ENCODE measurements around the gene LEPROT. TPM values are rescaled to one million over a fixed set of nuclear protein-coding genes. Genes with fewer than 3 reads are reported as not detected.

LEPROT gene
- total RNA-seq, 2 experiments from 2014 or later: 11.3 to 12.6 TPM

DNA sequence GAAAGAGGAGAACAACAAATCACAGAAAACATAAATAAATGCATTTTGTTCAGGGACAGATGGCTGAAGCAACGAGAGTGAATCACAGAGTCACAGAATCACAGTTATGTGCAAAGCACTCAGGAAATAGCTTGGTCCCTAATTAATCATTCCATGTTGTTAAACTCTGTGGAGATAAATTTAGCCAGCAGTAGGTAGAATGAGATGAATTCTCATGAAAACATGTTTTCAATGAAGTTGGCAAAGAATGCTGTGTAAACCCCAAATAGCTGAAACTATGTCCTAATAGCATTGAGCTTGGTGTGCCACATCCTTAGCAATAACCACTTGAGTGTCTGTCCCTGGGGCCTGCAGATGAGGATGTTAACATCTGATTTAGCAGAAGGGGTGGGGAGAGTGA, 20.4 kb downstream of the LEPROT start:
- ChIA-PET POLR2A (no interaction called here), CTCF (interaction anchor here (0.6 to 1.3 kb wide), 3 partner anchors 12 to 187 kb away, joined by 3 to 4 read pairs (median 3); no protein-coding TSS in a partner anchor)
- no peak for DNase-seq
- Mint-ChIP-seq H3K4me3 (no peak overlapping the region), H3K4me1 (ENCODE audit: low read depth) (no peaks in the 10 kb centered on the region), H3K9me3 (no peaks in the 10 kb centered on the region), H3K27ac (no peak overlapping the region), H3K27me3 (no peaks in the 10 kb centered on the region), H3K36me3 (ENCODE audit: low read depth) (peaks cover 3% of the 10 kb centered on the region)
- ATAC-seq: no peak
- TF ChIP-seq, protein P1, sequence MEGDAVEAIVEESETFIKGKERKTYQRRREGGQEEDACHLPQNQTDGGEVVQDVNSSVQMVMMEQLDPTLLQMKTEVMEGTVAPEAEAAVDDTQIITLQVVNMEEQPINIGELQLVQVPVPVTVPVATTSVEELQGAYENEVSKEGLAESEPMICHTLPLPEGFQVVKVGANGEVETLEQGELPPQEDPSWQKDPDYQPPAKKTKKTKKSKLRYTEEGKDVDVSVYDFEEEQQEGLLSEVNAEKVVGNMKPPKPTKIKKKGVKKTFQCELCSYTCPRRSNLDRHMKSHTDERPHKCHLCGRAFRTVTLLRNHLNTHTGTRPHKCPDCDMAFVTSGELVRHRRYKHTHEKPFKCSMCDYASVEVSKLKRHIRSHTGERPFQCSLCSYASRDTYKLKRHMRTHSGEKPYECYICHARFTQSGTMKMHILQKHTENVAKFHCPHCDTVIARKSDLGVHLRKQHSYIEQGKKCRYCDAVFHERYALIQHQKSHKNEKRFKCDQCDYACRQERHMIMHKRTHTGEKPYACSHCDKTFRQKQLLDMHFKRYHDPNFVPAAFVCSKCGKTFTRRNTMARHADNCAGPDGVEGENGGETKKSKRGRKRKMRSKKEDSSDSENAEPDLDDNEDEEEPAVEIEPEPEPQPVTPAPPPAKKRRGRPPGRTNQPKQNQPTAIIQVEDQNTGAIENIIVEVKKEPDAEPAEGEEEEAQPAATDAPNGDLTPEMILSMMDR (IDR thresholded peaks at IDR 0.05): no peak
- intact Hi-C loops (cut with micrococcal nuclease): no loop called here

DNA sequence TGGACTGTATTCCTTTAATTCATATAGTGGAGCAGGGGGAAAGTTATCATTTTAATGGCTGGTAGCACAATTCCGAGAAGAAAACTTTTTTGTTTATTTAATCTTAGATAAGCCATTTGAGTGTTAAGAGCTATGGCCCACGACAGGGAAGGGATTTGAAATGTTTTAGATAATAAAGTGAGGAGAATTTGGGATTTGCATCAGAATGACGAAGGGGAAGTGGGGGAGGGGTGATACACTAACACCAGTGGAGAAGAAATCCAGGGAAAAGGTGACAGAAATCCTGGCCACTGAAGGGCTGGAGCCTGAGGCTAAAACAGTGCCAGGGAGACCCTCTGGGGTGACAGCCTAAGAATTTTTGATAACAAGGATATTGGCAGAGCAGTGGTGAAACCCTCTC, 21.0 kb downstream of the LEPROT start:
- Mint-ChIP-seq H3K4me3 (no peak overlapping the region), H3K27ac (no peak overlapping the region), H3K9me3 (no peaks in the 10 kb centered on the region), H3K4me1 (ENCODE audit: low read depth) (no peaks in the 10 kb centered on the region), H3K27me3 (no peaks in the 10 kb centered on the region), H3K36me3 (ENCODE audit: low read depth) (peaks cover 2% of the 10 kb centered on the region)
- intact Hi-C loops (cut with micrococcal nuclease): no loop called here
- ATAC-seq: no peak
- POLR2A ChIA-PET: no interaction called here
- no peak for DNase-seq
- TF ChIP-seq, protein P1 (IDR thresholded peaks at IDR 0.05): no peak
- CTCF ChIA-PET: interaction anchor here (0.6 to 1.3 kb wide), 3 partner anchors 12 to 187 kb away, joined by 3 to 4 read pairs (median 3); no protein-coding TSS in a partner anchor

DNA sequence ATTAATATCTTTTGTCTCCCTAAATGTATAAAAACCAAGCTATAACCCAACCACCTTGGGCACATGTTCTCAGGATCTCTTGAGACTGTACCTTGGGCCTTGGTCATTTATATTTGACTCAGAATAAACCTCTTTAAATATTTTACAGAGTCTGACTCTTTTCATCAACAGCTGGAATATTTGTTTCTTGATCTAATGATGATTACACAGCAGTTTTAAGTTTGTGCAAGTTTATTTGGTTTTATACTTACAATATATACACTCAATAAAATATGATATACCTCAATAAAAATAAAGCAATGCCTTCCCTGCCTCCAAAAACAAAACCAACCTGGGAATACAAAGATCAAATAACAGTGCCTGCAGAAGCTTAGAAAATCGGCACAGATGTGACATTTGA, 22.0 kb downstream of the LEPROT start:
- Mint-ChIP-seq H3K9me3 (no peaks in the 10 kb centered on the region), H3K4me3 (no peak overlapping the region), H3K27me3 (no peaks in the 10 kb centered on the region), H3K27ac (no peak overlapping the region), H3K36me3 (ENCODE audit: low read depth) (no peaks in the 10 kb centered on the region), H3K4me1 (ENCODE audit: low read depth) (no peaks in the 10 kb centered on the region)
- no peak for ATAC-seq
- DNase-seq: no peak
- POLR2A ChIA-PET: no interaction called here
- TF ChIP-seq, protein P1 (IDR thresholded peaks at IDR 0.05): no peak
- CTCF ChIA-PET: no interaction called here
- intact Hi-C loops (cut with micrococcal nuclease): no loop called here

DNA sequence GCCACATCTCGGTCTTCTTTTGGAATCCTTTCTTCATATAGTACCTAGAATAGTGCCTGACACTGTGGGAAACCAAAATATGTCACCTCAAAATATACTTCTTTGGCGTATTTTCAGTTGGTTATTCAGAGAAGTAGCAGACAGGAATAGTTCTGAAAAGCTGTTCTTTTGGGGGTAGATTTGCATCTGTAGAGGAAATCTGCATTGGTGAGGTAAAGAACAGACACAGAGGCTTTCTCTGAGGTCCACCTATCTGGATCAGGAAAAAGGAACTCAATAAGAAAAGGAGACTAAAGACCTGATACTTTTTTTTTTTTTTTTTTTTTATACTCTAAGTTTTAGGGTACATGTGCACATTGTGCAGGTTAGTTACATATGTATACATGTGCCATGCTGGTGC, 23.2 kb downstream of the LEPROT start:
- ATAC-seq: no peak
- H3K27ac Mint-ChIP-seq: no peak overlapping the region
- H3K4me3 Mint-ChIP-seq: no peak overlapping the region
- H3K36me3 Mint-ChIP-seq (ENCODE audit: low read depth): no peaks in the 10 kb centered on the region
- CTCF ChIA-PET: no interaction called here
- no peaks in the 10 kb centered on the region for H3K4me1 Mint-ChIP-seq (ENCODE audit: low read depth)
- POLR2A ChIA-PET: no interaction called here
- no peaks in the 10 kb centered on the region for H3K27me3 Mint-ChIP-seq
- intact Hi-C loops (cut with micrococcal nuclease): no loop called here
- no peak for DNase-seq
- no peaks in the 10 kb centered on the region for H3K9me3 Mint-ChIP-seq
- TF ChIP-seq, protein P1 (IDR thresholded peaks at IDR 0.05): no peak

DNA sequence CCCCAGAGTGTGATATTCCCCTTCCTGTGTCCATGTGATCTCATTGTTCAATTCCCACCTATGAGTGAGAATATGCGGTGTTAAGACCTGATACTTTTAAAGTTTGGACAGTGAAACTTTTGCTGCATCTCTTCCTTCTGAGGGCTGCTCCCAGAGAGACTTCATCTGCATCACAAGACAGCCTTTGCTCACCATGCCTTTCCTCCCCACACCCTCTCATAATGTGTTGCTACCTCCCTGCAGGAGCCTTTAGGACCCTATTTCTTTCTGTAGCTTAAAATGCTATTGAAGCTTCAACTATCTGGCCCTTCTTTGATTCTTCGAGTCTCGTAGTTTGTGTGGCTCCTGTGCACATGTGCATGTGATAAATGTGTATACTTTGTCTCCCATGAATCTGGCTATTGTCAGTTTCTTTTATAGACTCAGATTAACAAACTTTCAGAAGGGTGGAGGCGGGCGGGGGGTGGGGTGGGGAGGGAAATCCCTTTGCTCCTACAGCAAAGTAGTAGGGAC, 23.7 kb downstream of the LEPROT start:
- ATAC-seq (no peak), DNase-seq (no peak)
- TF ChIP-seq, protein P1 (IDR thresholded peaks at IDR 0.05): no peak
- Mint-ChIP-seq H3K4me1 (ENCODE audit: low read depth) (no peaks in the 10 kb centered on the region), H3K27ac (no peak overlapping the region), H3K36me3 (ENCODE audit: low read depth) (no peaks in the 10 kb centered on the region), H3K9me3 (no peaks in the 10 kb centered on the region), H3K4me3 (no peak overlapping the region), H3K27me3 (no peaks in the 10 kb centered on the region)
- intact Hi-C loops (cut with micrococcal nuclease): no loop called here
- CTCF ChIA-PET: no interaction called here
- POLR2A ChIA-PET: no interaction called here

Measured in activated CD8-positive, alpha-beta T cell treated with anti-CD3 and anti-CD28 coated beads for 36 hours (primary cell).